Transverse colon (tissue), 4 donors: ENCODE data around the gene RECK.

Source experiments
- POLR2A ChIP-seq: fragments of 450-650 bp; IDR thresholded peaks from one replicate; pipeline ENCODE4 v1.6.1; 2016; ENCODE audit warnings: antibody characterized with exemption, mild to moderate bottlenecking, moderate library complexity
- POLR2AphosphoS5 ChIP-seq, 3 donors: sonication (generic); formaldehyde crosslinking; IDR thresholded peaks; one replicate each; pipeline ENCODE4 v1.6.1; 2016; ENCODE audit warnings: antibody characterized with exemption in 3 of 3
- TF ChIP-seq, protein P1 (sequence below), 5 experiments: fragments of 200-600 bp in 3 of 5; fragments of 450-650 bp in 2 of 5; sonication (generic) in 3 of 5; IDR thresholded peaks; 1 replicate in 2 of 5; 2 replicates in 3 of 5; pipeline ENCODE4 v1.5.1; 2016 to 2017; ENCODE audit warnings: antibody characterized with exemption in 5 of 5, inconsistent platforms in 3 of 5, mild to moderate bottlenecking in 2 of 5, moderate library complexity in 1 of 5

DNA sequence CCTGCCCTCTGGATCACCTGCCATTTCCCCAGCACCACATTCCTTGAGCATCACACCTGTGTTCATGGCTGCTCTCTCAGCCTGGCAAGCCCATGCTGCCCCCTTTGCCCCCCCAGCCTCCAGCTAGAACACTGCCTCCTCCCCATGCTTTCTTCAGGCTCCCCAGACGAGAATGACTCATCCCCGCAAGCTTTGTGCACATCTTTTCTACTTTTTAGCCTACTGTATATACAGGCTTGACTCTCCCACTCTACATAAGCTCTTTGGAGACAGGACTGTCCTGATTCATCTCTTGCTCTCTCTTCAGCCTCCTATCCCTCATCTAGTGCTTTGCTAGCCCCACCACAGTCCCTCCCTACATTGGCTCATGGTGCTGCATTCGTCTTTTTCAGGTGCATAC, 79.9 kb downstream of the RECK start:
- no peak for TF ChIP-seq POLR2AphosphoS5 (IDR thresholded peaks at IDR 0.05)
- TF ChIP-seq POLR2A: no peak
- TF ChIP-seq, protein P1, sequence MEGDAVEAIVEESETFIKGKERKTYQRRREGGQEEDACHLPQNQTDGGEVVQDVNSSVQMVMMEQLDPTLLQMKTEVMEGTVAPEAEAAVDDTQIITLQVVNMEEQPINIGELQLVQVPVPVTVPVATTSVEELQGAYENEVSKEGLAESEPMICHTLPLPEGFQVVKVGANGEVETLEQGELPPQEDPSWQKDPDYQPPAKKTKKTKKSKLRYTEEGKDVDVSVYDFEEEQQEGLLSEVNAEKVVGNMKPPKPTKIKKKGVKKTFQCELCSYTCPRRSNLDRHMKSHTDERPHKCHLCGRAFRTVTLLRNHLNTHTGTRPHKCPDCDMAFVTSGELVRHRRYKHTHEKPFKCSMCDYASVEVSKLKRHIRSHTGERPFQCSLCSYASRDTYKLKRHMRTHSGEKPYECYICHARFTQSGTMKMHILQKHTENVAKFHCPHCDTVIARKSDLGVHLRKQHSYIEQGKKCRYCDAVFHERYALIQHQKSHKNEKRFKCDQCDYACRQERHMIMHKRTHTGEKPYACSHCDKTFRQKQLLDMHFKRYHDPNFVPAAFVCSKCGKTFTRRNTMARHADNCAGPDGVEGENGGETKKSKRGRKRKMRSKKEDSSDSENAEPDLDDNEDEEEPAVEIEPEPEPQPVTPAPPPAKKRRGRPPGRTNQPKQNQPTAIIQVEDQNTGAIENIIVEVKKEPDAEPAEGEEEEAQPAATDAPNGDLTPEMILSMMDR (IDR thresholded peaks at IDR 0.05): no peak
